BLaER1 treated with 17β-estradiol and CSF1 and Interleukin-3, amounts not matched to agents 10 nM and 100 nM (cell line): ENCODE results near the gene LRRC74A.

Experiments used
- H3K27ac ChIP-seq, 11 experiments: shearing (Covaris generic); formaldehyde crosslinking; 2 replicates each; pipeline ENCODE4 v1.8.1; 2022
- H3K27me3 ChIP-seq, 11 experiments: shearing (Covaris generic); formaldehyde crosslinking; 2 replicates each; pipeline ENCODE4 v1.8.1; 2022
- H3K36me3 ChIP-seq, 11 experiments: shearing (Covaris generic); formaldehyde crosslinking; 2 replicates each; pipeline ENCODE4 v1.8.1; 2022
- H3K4me1 ChIP-seq, 10 experiments: shearing (Covaris generic); formaldehyde crosslinking; 2 replicates each; pipeline ENCODE4 v1.8.1; 2022
- H3K4me2 ChIP-seq, 11 experiments: shearing (Covaris generic); formaldehyde crosslinking; 2 replicates each; pipeline ENCODE4 v1.8.1; 2022
- H3K4me3 ChIP-seq, 10 experiments: shearing (Covaris generic); formaldehyde crosslinking; 2 replicates each; pipeline ENCODE4 v1.8.1; 2022
- H3K9ac ChIP-seq, 11 experiments: shearing (Covaris generic); formaldehyde crosslinking; 2 replicates each; pipeline ENCODE4 v1.8.1; 2022
- H3K9me3 ChIP-seq, 11 experiments: shearing (Covaris generic); formaldehyde crosslinking; replicated peaks in 1 of 11; 2 replicates each; pipeline ENCODE4 v1.8.1; 2022
- H4K20me1 ChIP-seq, 11 experiments: shearing (Covaris generic); formaldehyde crosslinking; 2 replicates each; pipeline ENCODE4 v1.8.1; 2022
- Cebpa-rat ChIP-seq, 11 experiments: shearing (Covaris generic); IDR thresholded peaks; 2 replicates each; pipeline ENCODE4 v1.8.1; 2022

The LRRC74A gene

DNA sequence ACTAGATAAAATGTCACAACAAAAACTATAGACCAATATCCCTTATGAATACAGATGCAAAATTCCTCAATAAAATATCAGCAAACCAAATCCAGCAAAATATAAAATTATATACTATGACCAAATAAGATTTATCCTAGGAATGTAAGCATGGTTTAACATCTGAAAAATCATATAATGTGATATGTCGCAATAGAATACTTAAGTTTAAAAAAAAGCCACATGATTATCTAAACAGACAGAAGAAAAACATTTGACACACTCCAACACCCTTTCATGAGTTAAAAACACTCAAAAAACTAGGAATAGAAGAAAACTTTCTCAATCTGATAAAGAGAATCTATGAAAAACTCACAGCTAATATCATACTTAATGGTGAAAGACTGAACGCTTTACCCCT, 33.8 kb upstream of the LRRC74A start:
- Histone ChIP-seq H3K4me1 (no peaks in the 10 kb centered on the region), H3K27me3 (no peaks in the 10 kb centered on the region), H3K36me3 (peaks cover 59 to 90% (median 71%) of the 10 kb centered on the region in 11 experiments), H3K9ac (no peak overlapping the region), H3K9me3 (no peaks in the 10 kb centered on the region), H3K27ac (no peak overlapping the region), H3K4me2 (no peak overlapping the region), H3K4me3 (no peak overlapping the region), H4K20me1 (0 out of 22 replicates have a peak, but pooled peaks cover 0 to 5% (median 0%) of the 10 kb centered on the region in 11 experiments)
- TF ChIP-seq Cebpa-rat (IDR thresholded peaks at IDR 0.05): peak in 1 of 11 experiments; percentile 45; a peak in 1 of 22 replicates

GRCh38 chr14:76793324-76793723, 32.9 kb upstream of the LRRC74A start:
- no peaks in the 10 kb centered on the region for H3K9me3 ChIP-seq
- no peak overlapping the region for H3K4me2 ChIP-seq
- H4K20me1 ChIP-seq: 0 out of 22 replicates have a peak, but pooled peaks cover 0 to 3% (median 0%) of the 10 kb centered on the region in 11 experiments
- no peak overlapping the region for H3K9ac ChIP-seq
- no peaks in the 10 kb centered on the region for H3K4me1 ChIP-seq
- TF ChIP-seq Cebpa-rat (IDR thresholded peaks at IDR 0.05): no peak
- H3K27me3 ChIP-seq: no peaks in the 10 kb centered on the region
- no peak overlapping the region for H3K4me3 ChIP-seq
- no peak overlapping the region for H3K27ac ChIP-seq
- peaks cover 58 to 90% (median 71%) of the 10 kb centered on the region in 11 experiments for H3K36me3 ChIP-seq

GRCh38 chr14:76793956-76794355, 32.3 kb upstream of the LRRC74A start:
- no peaks in the 10 kb centered on the region for H3K4me1 ChIP-seq
- H4K20me1 ChIP-seq: no peaks in the 10 kb centered on the region
- peaks cover 57 to 90% (median 71%) of the 10 kb centered on the region in 11 experiments for H3K36me3 ChIP-seq
- H3K27ac ChIP-seq: no peak overlapping the region
- no peak overlapping the region for H3K4me3 ChIP-seq
- H3K27me3 ChIP-seq: no peaks in the 10 kb centered on the region
- no peaks in the 10 kb centered on the region for H3K9me3 ChIP-seq
- TF ChIP-seq Cebpa-rat (IDR thresholded peaks at IDR 0.05): no peak
- H3K9ac ChIP-seq: no peak overlapping the region
- H3K4me2 ChIP-seq: no peak overlapping the region

DNA sequence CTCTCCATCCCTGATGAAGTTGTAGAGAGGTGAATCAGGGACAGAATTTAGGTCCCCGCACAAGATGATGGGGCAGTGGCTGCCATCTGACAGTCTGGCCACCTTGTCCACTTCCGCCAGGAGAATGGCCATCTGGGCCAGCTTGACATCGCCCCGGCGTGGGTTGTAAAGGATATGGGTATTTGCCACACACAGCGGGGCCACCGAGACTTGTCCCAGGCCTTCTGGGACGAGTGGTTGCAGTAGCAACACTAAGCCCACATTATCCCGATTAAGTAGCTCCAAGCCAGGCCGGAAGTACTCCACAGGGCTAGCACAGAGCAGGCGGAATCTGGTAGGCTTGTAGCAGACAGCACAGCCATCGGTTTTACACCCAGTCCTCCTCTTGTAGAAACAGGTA, 19.8 kb upstream of the LRRC74A start:
- H3K4me1 ChIP-seq: peaks cover 10 to 36% (median 14%) of the 10 kb centered on the region in 10 experiments
- no peak overlapping the region for H3K4me3 ChIP-seq
- H3K9me3 ChIP-seq: no peaks in the 10 kb centered on the region
- no peak overlapping the region for H3K9ac ChIP-seq
- TF ChIP-seq Cebpa-rat (IDR thresholded peaks at IDR 0.05): no peak
- peaks cover 67 to 82% (median 77%) of the 10 kb centered on the region in 11 experiments for H3K36me3 ChIP-seq
- H3K4me2 ChIP-seq: no peak overlapping the region
- peaks cover 0 to 9% (median 3%) of the 10 kb centered on the region in 11 experiments; a peak in 7 of 22 replicates for H4K20me1 ChIP-seq
- H3K27ac ChIP-seq: no peak overlapping the region
- no peaks in the 10 kb centered on the region for H3K27me3 ChIP-seq

DNA sequence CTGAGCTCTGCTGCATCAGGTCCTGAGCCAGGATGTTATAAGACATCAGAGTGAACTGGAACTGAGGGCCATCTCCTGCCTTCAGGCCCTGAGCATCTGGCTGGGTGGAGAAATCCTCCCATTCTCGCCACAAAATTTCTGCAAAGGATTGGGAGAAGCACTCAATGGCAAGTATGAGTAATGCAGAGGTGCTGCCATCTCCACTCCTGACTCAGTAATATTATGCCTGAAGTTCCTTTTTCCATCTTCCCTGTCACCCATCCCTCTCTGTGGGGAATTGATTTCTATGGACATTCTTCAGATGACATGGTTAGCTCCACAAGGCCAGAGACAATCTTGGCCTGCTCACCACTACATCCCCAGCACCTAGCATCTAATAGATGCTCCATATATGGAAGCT, 18.2 kb upstream of the LRRC74A start:
- peak overlapping the region in 2 of 11 experiments; percentile 35 to 38; a peak in 3 of 22 replicates for H3K4me2 ChIP-seq

GRCh38 chr14:76808990-76809389, 17.2 kb upstream of the LRRC74A start:
- TF ChIP-seq Cebpa-rat (IDR thresholded peaks at IDR 0.05): no peak
- Histone ChIP-seq H3K9ac (no peak overlapping the region), H3K4me1 (peaks cover 23 to 38% (median 25%) of the 10 kb centered on the region in 10 experiments), H3K36me3 (peaks cover 43 to 57% (median 52%) of the 10 kb centered on the region in 11 experiments), H3K4me3 (no peak overlapping the region), H4K20me1 (peaks cover 0 to 9% (median 3%) of the 10 kb centered on the region in 11 experiments; a peak in 7 of 22 replicates), H3K27me3 (no peaks in the 10 kb centered on the region), H3K9me3 (no peaks in the 10 kb centered on the region), H3K4me2 (no peak overlapping the region), H3K27ac (no peak overlapping the region)

More for the DNA sequence above, 18.2 kb upstream of the LRRC74A start:
- H3K4me1 ChIP-seq: peaks cover 17 to 38% (median 21%) of the 10 kb centered on the region in 10 experiments
- TF ChIP-seq Cebpa-rat (IDR thresholded peaks at IDR 0.05): no peak
- no peaks in the 10 kb centered on the region for H3K9me3 ChIP-seq
- no peaks in the 10 kb centered on the region for H3K27me3 ChIP-seq
- H3K36me3 ChIP-seq: peaks cover 52 to 67% (median 61%) of the 10 kb centered on the region in 11 experiments
- no peak overlapping the region for H3K4me3 ChIP-seq
- peaks cover 0 to 9% (median 3%) of the 10 kb centered on the region in 11 experiments; a peak in 7 of 22 replicates for H4K20me1 ChIP-seq
- H3K27ac ChIP-seq: no peak overlapping the region
- no peak overlapping the region for H3K9ac ChIP-seq

- H3K9ac ChIP-seq: peak overlapping the region in 10 of 11 experiments; percentile 2 to 90 (median 86); a peak in 15 of 22 replicates
- peak overlapping the region; percentile 91 to 99 (median 96) for H3K4me2 ChIP-seq
- H3K27ac ChIP-seq: peak overlapping the region in 4 of 11 experiments; percentile 16 to 37 (median 31); a peak in 5 of 22 replicates
- peaks cover 33 to 43% (median 38%) of the 10 kb centered on the region in 11 experiments for H3K36me3 ChIP-seq
- no peak for TF ChIP-seq Cebpa-rat (IDR thresholded peaks at IDR 0.05)
- no peaks in the 10 kb centered on the region for H3K9me3 ChIP-seq
- peaks cover 23 to 38% (median 25%) of the 10 kb centered on the region in 10 experiments for H3K4me1 ChIP-seq
- peaks cover 0 to 9% (median 3%) of the 10 kb centered on the region in 11 experiments; a peak in 7 of 22 replicates for H4K20me1 ChIP-seq
- no peaks in the 10 kb centered on the region for H3K27me3 ChIP-seq
- peak overlapping the region in 4 of 10 experiments; percentile 77 to 90 (median 84); a peak in 4 of 20 replicates for H3K4me3 ChIP-seq
Observed at GRCh38 chr14:76810525-76810924, 15.7 kb upstream of the LRRC74A start.

GRCh38 chr14:76810953-76811400, 15.2 kb upstream of the LRRC74A start:
- peak overlapping the region in 5 of 11 experiments; percentile 13 to 37 (median 26); a peak in 7 of 22 replicates for H3K27ac ChIP-seq
- H3K27me3 ChIP-seq: no peaks in the 10 kb centered on the region
- peaks cover 33 to 40% (median 35%) of the 10 kb centered on the region in 11 experiments for H3K36me3 ChIP-seq
- H3K9ac ChIP-seq: peak overlapping the region; percentile 32 to 91 (median 88); a peak in 19 of 22 replicates
- H3K9me3 ChIP-seq: no peaks in the 10 kb centered on the region
- H3K4me2 ChIP-seq: peak overlapping the region; percentile 91 to 99 (median 96)
- peak overlapping the region; percentile 44 to 94 (median 85); a peak in 18 of 20 replicates for H3K4me3 ChIP-seq
- peaks cover 23 to 38% (median 25%) of the 10 kb centered on the region in 10 experiments for H3K4me1 ChIP-seq
- TF ChIP-seq Cebpa-rat (IDR thresholded peaks at IDR 0.05): no peak
- H4K20me1 ChIP-seq: peaks cover 0 to 9% (median 3%) of the 10 kb centered on the region in 11 experiments; a peak in 7 of 22 replicates

DNA sequence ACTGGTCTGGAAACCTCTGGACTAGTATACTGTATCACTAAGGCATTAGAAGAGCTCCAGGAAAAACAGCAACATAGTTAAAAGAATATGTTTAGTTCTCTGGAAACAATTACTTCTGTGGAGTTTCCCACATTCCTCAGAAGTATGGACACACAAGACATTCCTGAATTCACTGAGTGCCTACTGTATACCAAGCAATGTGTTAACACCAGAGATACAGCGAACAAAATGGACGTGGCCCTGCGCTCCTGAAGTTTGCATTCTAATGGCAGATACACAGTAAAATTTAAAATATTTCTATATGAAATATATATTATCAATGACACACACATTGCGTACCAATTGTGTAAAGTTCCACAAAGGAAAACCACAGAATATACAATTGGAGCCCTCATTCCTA, 14.6 kb upstream of the LRRC74A start:
- H3K4me1 ChIP-seq: peaks cover 23 to 38% (median 25%) of the 10 kb centered on the region in 10 experiments
- H4K20me1 ChIP-seq: peaks cover 0 to 9% (median 3%) of the 10 kb centered on the region in 11 experiments; a peak in 7 of 22 replicates
- no peaks in the 10 kb centered on the region for H3K9me3 ChIP-seq
- peak overlapping the region in 9 of 11 experiments; percentile 37 to 89 (median 85); a peak in 14 of 22 replicates for H3K27ac ChIP-seq
- TF ChIP-seq Cebpa-rat (IDR thresholded peaks at IDR 0.05): no peak
- peak overlapping the region; percentile 91 to 99 (median 96) for H3K4me2 ChIP-seq
- H3K4me3 ChIP-seq: peak overlapping the region; percentile 77 to 94 (median 88)
- peaks cover 28 to 34% (median 29%) of the 10 kb centered on the region in 11 experiments for H3K36me3 ChIP-seq
- H3K27me3 ChIP-seq: no peaks in the 10 kb centered on the region
- H3K9ac ChIP-seq: peak overlapping the region; percentile 84 to 91 (median 89); a peak in 21 of 22 replicates
